ENCODE measurements around the gene EPHB3. TPM values are rescaled to one million over a fixed set of nuclear protein-coding genes. Genes with fewer than 3 reads are reported as not detected.

Gene EPHB3
- total RNA-seq, 1 donor from 2014 or later, result 4.3 TPM

DNA sequence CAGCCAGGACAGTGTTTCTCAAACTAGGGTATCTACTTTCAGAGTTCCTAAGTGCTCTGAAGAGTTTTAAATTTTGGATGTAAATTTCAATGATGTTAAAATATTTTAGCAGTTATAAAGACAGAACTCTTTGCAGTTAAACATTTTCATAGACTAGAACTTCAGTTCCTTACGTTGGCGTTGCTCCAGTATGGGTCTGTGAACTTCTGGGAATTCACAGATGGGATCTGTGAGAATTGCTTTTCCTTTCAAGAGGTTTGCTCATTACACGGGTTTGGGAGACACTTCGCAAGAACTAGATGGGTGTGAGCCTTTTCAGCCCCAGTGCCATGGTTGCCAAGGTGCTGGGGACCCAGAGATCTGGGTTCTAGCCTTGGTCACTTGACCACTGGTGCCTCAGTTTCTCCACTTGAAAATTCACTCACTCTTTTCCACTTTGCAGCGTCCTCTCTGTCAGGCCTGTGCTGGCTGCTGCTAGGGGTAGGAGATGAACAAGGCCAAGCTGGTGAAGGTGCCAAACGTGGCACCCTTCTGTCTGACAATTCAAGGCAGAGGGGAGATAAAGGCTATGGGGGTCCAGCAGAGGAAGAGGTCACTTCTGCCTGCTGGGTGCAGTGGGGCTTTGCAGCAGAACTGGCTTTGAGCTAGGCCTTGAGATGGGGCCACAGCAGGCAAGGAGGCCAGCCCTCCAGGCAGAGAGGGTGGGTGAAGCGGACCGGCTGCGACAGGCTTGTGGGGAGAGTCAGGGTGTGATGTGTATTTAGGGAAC lies 48.1 kb downstream of the EPHB3 start:
- Mint-ChIP-seq H3K4me3 (ENCODE audit: unreplicated experiment) (no peak overlapping the region), H3K4me1 (ENCODE audit: unreplicated experiment) (peaks cover 28% of the 10 kb centered on the region), H3K27ac (ENCODE audit: unreplicated experiment) (no peak overlapping the region), H3K9me3 (ENCODE audit: unreplicated experiment) (no peaks in the 10 kb centered on the region), H3K27me3 (ENCODE audit: unreplicated experiment) (peaks cover 19% of the 10 kb centered on the region), H3K36me3 (ENCODE audit: low read depth, unreplicated experiment) (no peaks in the 10 kb centered on the region)
- TF ChIP-seq, protein P1, sequence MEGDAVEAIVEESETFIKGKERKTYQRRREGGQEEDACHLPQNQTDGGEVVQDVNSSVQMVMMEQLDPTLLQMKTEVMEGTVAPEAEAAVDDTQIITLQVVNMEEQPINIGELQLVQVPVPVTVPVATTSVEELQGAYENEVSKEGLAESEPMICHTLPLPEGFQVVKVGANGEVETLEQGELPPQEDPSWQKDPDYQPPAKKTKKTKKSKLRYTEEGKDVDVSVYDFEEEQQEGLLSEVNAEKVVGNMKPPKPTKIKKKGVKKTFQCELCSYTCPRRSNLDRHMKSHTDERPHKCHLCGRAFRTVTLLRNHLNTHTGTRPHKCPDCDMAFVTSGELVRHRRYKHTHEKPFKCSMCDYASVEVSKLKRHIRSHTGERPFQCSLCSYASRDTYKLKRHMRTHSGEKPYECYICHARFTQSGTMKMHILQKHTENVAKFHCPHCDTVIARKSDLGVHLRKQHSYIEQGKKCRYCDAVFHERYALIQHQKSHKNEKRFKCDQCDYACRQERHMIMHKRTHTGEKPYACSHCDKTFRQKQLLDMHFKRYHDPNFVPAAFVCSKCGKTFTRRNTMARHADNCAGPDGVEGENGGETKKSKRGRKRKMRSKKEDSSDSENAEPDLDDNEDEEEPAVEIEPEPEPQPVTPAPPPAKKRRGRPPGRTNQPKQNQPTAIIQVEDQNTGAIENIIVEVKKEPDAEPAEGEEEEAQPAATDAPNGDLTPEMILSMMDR (IDR thresholded peaks at IDR 0.05; ENCODE audit: unreplicated experiment), result no peak
- no peak for DNase-seq (ENCODE audit: low spot score)

DNA sequence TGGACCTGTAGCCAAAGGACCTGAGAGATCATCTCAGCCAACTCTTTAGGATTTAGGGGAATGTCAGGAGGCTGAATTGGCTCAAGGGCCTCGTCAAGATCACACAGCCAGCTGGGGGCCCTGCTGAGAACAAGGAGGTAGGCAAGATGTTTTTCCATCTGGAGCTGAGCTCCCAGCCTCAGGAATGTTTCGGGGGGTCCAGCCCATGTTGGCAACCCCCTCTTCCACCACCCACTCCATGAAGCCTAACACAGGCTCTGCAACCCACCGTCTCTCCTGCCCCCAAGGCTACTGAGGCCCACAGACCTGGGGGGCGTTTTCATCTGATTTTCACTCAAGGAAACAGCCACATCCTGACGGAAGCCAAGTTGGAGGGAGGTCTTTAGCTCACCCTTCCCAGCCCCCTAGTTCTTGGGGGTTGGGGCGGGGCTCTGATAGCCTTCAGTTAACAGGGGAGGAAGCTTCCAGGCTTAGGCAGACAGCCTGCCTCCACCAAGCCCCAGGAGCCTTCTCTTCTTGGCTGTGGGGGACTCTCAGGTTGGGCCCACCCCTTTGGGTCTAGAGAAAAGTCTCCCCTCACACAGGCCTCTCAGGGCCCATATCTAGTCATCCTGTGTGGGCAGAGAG lies 48.8 kb downstream of the EPHB3 start:
- H3K27ac Mint-ChIP-seq (ENCODE audit: unreplicated experiment), result no peak overlapping the region
- no peaks in the 10 kb centered on the region for H3K36me3 Mint-ChIP-seq (ENCODE audit: low read depth, unreplicated experiment)

DNA sequence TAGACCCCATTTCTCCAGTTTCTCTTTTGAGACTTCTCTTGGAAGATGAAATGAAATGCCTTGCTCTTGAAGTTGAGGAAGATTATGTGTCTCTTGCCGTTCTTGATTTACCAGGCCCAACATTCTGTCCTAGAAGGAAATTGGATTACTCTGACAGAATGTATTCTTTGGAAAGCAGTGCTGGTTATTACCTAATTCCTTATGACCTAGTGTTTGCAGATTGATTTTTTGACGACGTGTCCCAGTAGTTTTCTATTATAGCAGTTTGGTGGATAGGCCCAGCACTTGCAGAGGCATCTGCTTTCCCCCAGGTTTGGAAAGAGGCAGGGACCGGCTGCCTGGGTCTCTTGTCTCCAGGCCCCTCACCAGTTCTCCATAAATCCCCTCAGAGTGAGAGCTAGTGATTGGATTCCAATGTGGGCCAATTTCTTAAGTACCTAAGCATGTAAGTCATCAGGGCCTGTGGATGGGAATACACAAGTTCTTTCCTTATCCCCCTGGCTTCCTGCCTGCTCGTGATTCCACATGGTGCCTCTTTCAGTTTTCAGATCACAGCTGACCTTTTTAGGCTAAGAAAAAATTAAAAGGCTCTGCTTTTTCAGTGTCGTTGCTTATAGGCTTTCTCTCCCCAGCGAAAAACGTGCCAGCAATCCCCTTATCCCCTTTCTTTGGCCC lies 50.2 kb downstream of the EPHB3 start:
- H3K4me1 Mint-ChIP-seq (ENCODE audit: unreplicated experiment), result peaks cover 25% of the 10 kb centered on the region
- TF ChIP-seq, protein P1 (IDR thresholded peaks at IDR 0.05; ENCODE audit: unreplicated experiment), result no peak
- no peaks in the 10 kb centered on the region for H3K9me3 Mint-ChIP-seq (ENCODE audit: unreplicated experiment)
- no peaks in the 10 kb centered on the region for H3K36me3 Mint-ChIP-seq (ENCODE audit: low read depth, unreplicated experiment)
- H3K27ac Mint-ChIP-seq (ENCODE audit: unreplicated experiment), result no peak overlapping the region
- peaks cover 17% of the 10 kb centered on the region for H3K27me3 Mint-ChIP-seq (ENCODE audit: unreplicated experiment)
- no peak overlapping the region for H3K4me3 Mint-ChIP-seq (ENCODE audit: unreplicated experiment)
- no peak for DNase-seq (ENCODE audit: low spot score)

More for the DNA sequence above, 48.8 kb downstream of the EPHB3 start:
- no peak for DNase-seq (ENCODE audit: low spot score)
- Mint-ChIP-seq H3K27me3 (ENCODE audit: unreplicated experiment) (peaks cover 16% of the 10 kb centered on the region), H3K9me3 (ENCODE audit: unreplicated experiment) (no peaks in the 10 kb centered on the region), H3K4me3 (ENCODE audit: unreplicated experiment) (no peak overlapping the region), H3K4me1 (ENCODE audit: unreplicated experiment) (peaks cover 25% of the 10 kb centered on the region)
- TF ChIP-seq, protein P1 (IDR thresholded peaks at IDR 0.05; ENCODE audit: unreplicated experiment), result no peak

DNA sequence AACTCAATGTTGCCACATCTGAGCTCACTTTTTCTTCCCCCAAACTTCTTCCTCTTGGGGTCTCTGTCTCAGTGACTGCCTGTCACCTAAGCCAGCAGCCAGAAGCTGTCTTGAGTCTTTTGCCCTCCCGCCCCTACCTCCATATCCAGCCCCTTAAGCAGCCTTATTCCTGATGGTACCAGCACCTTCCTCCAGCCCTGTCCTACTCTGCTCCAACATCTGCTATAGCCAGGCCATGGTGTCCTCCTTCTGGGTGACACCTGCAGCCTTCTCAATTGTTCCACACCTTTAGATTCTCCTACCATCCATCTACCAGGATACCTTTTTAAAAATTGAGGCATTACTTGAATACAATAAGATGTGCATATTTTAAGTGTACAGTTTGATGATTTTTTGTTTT lies 53.8 kb downstream of the EPHB3 start:
- Mint-ChIP-seq H3K27ac (ENCODE audit: unreplicated experiment) (no peak overlapping the region), H3K9me3 (ENCODE audit: unreplicated experiment) (no peaks in the 10 kb centered on the region), H3K27me3 (ENCODE audit: unreplicated experiment) (peaks cover 14% of the 10 kb centered on the region), H3K4me3 (ENCODE audit: unreplicated experiment) (no peak overlapping the region), H3K36me3 (ENCODE audit: low read depth, unreplicated experiment) (peaks cover 6% of the 10 kb centered on the region), H3K4me1 (ENCODE audit: unreplicated experiment) (peaks cover 41% of the 10 kb centered on the region)
- TF ChIP-seq, protein P1 (IDR thresholded peaks at IDR 0.05; ENCODE audit: unreplicated experiment), result no peak
- no peak for DNase-seq (ENCODE audit: low spot score)

Measured in endothelial cell (in vitro differentiated cells).